HepG2 (cell line): Measurements from ENCODE around the gene ZNF700. TPM values are rescaled to one million over a fixed set of nuclear protein-coding genes. Genes with fewer than 3 reads are reported as not detected.
A peak's percentile ranks its signal among the peaks of the same experiment; 100 is the strongest.

Experiments used
- ATF7-NPFF ChIP-seq: sonication (generic); formaldehyde crosslinking; IDR thresholded peaks from 2 replicates; pipeline ENCODE4 v1.8.1; 2023; ENCODE audit warnings: mild to moderate bottlenecking, low read depth, missing genetic modification reagents, moderate library complexity
- BCL3 ChIP-seq: sonication (generic); formaldehyde crosslinking; IDR thresholded peaks from 2 replicates; pipeline ENCODE4 v1.5.1; 2020; ENCODE audit warnings: mild to moderate bottlenecking, missing genetic modification reagents, moderate library complexity
- CBX1 ChIP-seq: IDR thresholded peaks from one replicate; pipeline ENCODE4 v1.6.1; 2016; ENCODE audit warnings: antibody characterized with exemption, low read depth
- CREM ChIP-seq, 2 experiments: sonication (generic) in 1 of 2; formaldehyde crosslinking in 1 of 2; IDR thresholded peaks; 2 replicates each; pipeline versions ENCODE4 v1.4.0 to v1.6.1; 2016 to 2020; ENCODE audit warnings: antibody characterized with exemption in 1 of 2, mild to moderate bottlenecking in 1 of 2, missing genetic modification reagents in 1 of 2
- CSRNP1 ChIP-seq: sonication (generic); formaldehyde crosslinking; IDR thresholded peaks from 2 replicates; pipeline ENCODE4 v1.8.1; 2023; ENCODE audit warnings: mild to moderate bottlenecking, missing genetic modification reagents
- FOXK1 ChIP-seq: sonication (generic); formaldehyde crosslinking; IDR thresholded peaks from 2 replicates; pipeline ENCODE4 v1.4.0; 2020; ENCODE audit warnings: low read depth, missing genetic modification reagents, borderline replicate concordance
- KAT8 ChIP-seq: IDR thresholded peaks from 2 replicates; pipeline ENCODE4 v1.6.1; 2016; ENCODE audit warnings: missing genetic modification reagents, missing compliant biosample characterization
- MYNN ChIP-seq: sonication (generic); formaldehyde crosslinking; IDR thresholded peaks from 2 replicates; pipeline ENCODE4 v1.4.0; 2020; ENCODE audit warnings: mild to moderate bottlenecking, low read depth, missing genetic modification reagents
- NCOA5 ChIP-seq: sonication (generic); formaldehyde crosslinking; IDR thresholded peaks from 2 replicates; pipeline ENCODE4 v1.4.0; 2020; ENCODE audit warnings: missing genetic modification reagents
- NFE2 ChIP-seq: sonication (generic); formaldehyde crosslinking; IDR thresholded peaks from 2 replicates; pipeline ENCODE4 v1.4.0; 2020; ENCODE audit warnings: missing genetic modification reagents
- NFYB ChIP-seq: sonication (generic); formaldehyde crosslinking; IDR thresholded peaks from 2 replicates; pipeline ENCODE4 v1.4.0; 2020; ENCODE audit warnings: missing genetic modification reagents
- NR2C2 ChIP-seq: sonication (generic); formaldehyde crosslinking; IDR thresholded peaks from 2 replicates; pipeline ENCODE4 v1.4.0; 2020; ENCODE audit warnings: missing genetic modification reagents, mild to moderate bottlenecking, moderate library complexity, borderline replicate concordance
- RELA ChIP-seq: sonication (generic); formaldehyde crosslinking; IDR thresholded peaks from 2 replicates; pipeline ENCODE4 v1.4.0; 2020; ENCODE audit warnings: missing genetic modification reagents
- YY1 ChIP-seq: IDR thresholded peaks from 2 replicates; pipeline ENCODE4 v1.6.1; 2011; ENCODE audit warnings: low read length, low read depth, moderate library complexity, mild to moderate bottlenecking; ENCODE audit not compliant: insufficient read depth, insufficient replicate concordance
- ZC3H4 ChIP-seq: sonication (generic); formaldehyde crosslinking; IDR thresholded peaks from 2 replicates; pipeline ENCODE4 v1.4.0; 2020; ENCODE audit warnings: missing genetic modification reagents, borderline replicate concordance
- ZNF232 ChIP-seq: sonication (generic); formaldehyde crosslinking; IDR thresholded peaks from 2 replicates; pipeline ENCODE4 v1.4.0; 2020; ENCODE audit warnings: missing genetic modification reagents, borderline replicate concordance
- ZNF253 ChIP-seq: sonication (generic); formaldehyde crosslinking; IDR thresholded peaks from 2 replicates; pipeline ENCODE4 v1.8.0; 2022; ENCODE audit warnings: mild to moderate bottlenecking, missing genetic modification reagents, borderline replicate concordance
- ZNF33B ChIP-seq: sonication (generic); formaldehyde crosslinking; IDR thresholded peaks from 2 replicates; pipeline ENCODE4 v1.5.1; 2020; ENCODE audit warnings: mild to moderate bottlenecking, missing genetic modification reagents
- ZNF430 ChIP-seq: sonication (generic); formaldehyde crosslinking; IDR thresholded peaks from 2 replicates; pipeline ENCODE4 v1.9.0; 2021; ENCODE audit warnings: mild to moderate bottlenecking, missing genetic modification reagents
- ZNF557 ChIP-seq: sonication (generic); formaldehyde crosslinking; IDR thresholded peaks from 2 replicates; pipeline ENCODE4 v1.4.0; 2020; ENCODE audit warnings: missing genetic modification reagents
- polyA plus RNA-seq, 8 experiments: library from polyadenylated mRNA; depleted of rRNA in 3 of 8; stranded (reverse) in 7 of 8; unstranded in 1 of 8; fragments of >200 nt; fragmentation: Illumina TruSeq in 4 of 8; extraction: Trizol in 4 of 8; gene quantifications; 2 replicates each; pipeline versions ENCODE4 v1.2.1 to v1.2.3, GENCODE V29; 2011 to 2016; ENCODE audit warnings: low read depth in 4 of 8, missing spikeins in 1 of 8, mixed read lengths in 1 of 8; ENCODE audit not compliant: insufficient read depth in 1 of 8
- total RNA-seq, 5 experiments: library from RNA; depleted of rRNA; stranded (reverse); fragments of >200 nt; fragmentation: Illumina TruSeq; extraction: Trizol; gene quantifications; 2 replicates each; pipeline ENCODE4 v1.2.3, GENCODE V29; 2016; ENCODE audit warnings: low read depth in 1 of 5
- TF ChIP-seq, protein P1 (sequence below): sonication (generic); formaldehyde crosslinking; IDR thresholded peaks from 2 replicates; pipeline ENCODE4 v1.8.1; 2023; ENCODE audit warnings: mild to moderate bottlenecking, missing genetic modification reagents, borderline replicate concordance
- TF ChIP-seq, protein P2 (sequence below): sonication (generic); formaldehyde crosslinking; IDR thresholded peaks from 2 replicates; pipeline ENCODE4 v1.5.1; 2020; ENCODE audit warnings: mild to moderate bottlenecking, missing genetic modification reagents, borderline replicate concordance
- TF ChIP-seq, protein P3 (sequence below): sonication (generic); formaldehyde crosslinking; conservative IDR thresholded peaks from 2 replicates; pipeline ENCODE4 v1.8.0; 2022; ENCODE audit warnings: low read depth, missing genetic modification reagents

ZNF700 gene
- total and polyA plus RNA-seq, 2 of the 13 experiments (the other 11 are each of a cell fraction or from before 2014, with no cell fraction given) = 6.0 to 12.8 TPM

DNA sequence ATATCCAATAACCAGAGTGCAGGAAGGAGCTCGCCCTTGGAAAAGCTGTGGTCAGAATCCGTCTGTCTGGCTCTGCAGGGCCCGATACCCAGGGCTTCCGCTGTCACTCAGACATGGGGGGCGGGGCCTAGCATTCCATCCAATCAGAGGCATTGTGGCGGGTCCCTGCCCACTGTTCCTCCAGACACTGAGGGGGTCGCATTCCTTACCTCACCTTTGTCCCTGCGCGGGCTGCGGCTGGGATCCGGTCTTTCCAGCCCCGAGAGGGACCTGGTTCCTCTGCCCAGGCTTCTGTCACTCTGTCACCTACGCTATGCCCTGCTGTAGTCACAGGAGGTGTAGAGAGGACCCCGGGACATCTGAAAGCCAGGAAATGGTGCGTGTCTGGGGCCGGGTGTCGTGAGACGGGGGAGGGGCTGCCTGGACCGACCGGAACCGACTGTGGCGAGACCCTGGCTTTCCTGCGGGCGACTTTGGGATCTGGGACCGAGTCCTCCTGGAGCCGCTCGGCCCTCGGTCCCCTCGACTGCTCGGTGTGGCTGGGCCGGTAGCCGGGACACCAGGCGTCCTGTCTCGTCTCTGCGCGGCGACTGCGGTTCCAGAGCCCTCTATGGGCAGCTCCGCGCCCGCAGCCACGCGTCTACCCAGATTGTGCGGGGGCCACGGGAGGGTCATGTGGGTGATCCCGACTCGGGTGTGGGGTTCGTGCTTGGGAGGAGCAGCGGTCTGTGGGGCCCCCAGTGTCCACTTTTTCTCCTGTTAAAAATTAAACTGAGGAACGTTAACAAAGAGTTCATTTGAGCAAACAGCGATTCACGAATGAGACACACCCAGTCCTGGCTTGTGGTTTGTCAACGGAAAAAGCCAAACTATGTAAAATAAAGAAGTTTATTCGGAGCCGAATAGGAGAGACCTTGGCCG is 37.0 kb upstream of the ZNF700 start, which contains the start of gene ZNF69 (continued):
- TF ChIP-seq NCOA5 = no peak
- peak; percentile 84 for TF ChIP-seq KAT8
- peak; percentile 81 for TF ChIP-seq CSRNP1
- no peak for TF ChIP-seq NFE2
- 0 out of 2 replicates have a peak, but pooled peaks have one; percentile 85 for TF ChIP-seq ZNF33B (CRISPR knock-in tag)
- TF ChIP-seq RELA (CRISPR knock-in tag) = no peak
- no peak; the same call in 1 of the 2 replicates for TF ChIP-seq FOXK1
- TF ChIP-seq NR2C2 = peak; percentile 58; the same call in 1 of the 2 replicates
- TF ChIP-seq ZNF557 (CRISPR knock-in tag) = no peak
- TF ChIP-seq ZNF430 = peak; percentile 70
- TF ChIP-seq ZC3H4 (CRISPR knock-in tag) = no peak; the same call in 1 of the 2 replicates
- TF ChIP-seq ZNF253 (CRISPR knock-in tag) = peak; percentile 95
- TF ChIP-seq, protein P1, sequence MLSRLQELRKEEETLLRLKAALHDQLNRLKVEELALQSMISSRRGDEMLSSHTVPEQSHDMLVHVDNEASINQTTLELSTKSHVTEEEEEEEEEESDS = 0 out of 2 replicates have a peak, but pooled peaks have one; percentile 21
- TF ChIP-seq CBX1 = no peak
- TF ChIP-seq ZNF232 (CRISPR knock-in tag) = peak; percentile 49; the same call in 1 of the 2 replicates
- TF ChIP-seq YY1 = no peak
- peak; percentile 96 for TF ChIP-seq BCL3 (CRISPR knock-in tag)
- TF ChIP-seq, protein P2, sequence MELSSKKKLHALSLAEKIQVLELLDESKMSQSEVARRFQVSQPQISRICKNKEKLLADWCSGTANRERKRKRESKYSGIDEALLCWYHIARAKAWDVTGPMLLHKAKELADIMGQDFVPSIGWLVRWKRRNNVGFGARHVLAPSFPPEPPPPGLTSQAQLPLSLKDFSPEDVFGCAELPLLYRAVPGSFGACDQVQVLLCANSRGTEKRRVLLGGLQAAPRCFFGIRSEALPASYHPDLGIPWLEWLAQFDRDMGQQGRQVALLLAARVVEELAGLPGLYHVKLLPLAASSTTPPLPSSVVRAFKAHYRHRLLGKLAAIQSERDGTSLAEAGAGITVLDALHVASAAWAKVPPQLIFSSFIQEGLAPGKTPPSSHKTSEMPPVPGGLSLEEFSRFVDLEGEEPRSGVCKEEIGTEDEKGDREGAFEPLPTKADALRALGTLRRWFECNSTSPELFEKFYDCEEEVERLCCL (CRISPR knock-in tag) = no peak
- TF ChIP-seq, protein P3, sequence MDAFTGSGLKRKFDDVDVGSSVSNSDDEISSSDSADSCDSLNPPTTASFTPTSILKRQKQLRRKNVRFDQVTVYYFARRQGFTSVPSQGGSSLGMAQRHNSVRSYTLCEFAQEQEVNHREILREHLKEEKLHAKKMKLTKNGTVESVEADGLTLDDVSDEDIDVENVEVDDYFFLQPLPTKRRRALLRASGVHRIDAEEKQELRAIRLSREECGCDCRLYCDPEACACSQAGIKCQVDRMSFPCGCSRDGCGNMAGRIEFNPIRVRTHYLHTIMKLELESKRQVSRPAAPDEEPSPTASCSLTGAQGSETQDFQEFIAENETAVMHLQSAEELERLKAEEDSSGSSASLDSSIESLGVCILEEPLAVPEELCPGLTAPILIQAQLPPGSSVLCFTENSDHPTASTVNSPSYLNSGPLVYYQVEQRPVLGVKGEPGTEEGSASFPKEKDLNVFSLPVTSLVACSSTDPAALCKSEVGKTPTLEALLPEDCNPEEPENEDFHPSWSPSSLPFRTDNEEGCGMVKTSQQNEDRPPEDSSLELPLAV (CRISPR knock-in tag) = no peak
- peak; percentile 11; the same call in 1 of the 2 replicates for TF ChIP-seq CREM (IDR thresholded peaks at IDR 0.05)
- TF ChIP-seq CREM (CRISPR knock-in tag; IDR thresholded peaks at IDR 0.05) = no peak
- TF ChIP-seq MYNN (CRISPR knock-in tag) = 0 out of 2 replicates have a peak, but pooled peaks have one; percentile 65
- peak; percentile 72 for TF ChIP-seq ATF7-NPFF (CRISPR knock-in tag)
- TF ChIP-seq NFYB (CRISPR knock-in tag) = peak; percentile 86
